ENCODE measurements around the gene PFKFB3. TPM values are rescaled to one million over a fixed set of nuclear protein-coding genes. Genes with fewer than 3 reads are reported as not detected.

PFKFB3 gene
- total RNA-seq, 1 donor = 19.2 TPM

GRCh38 chr10:6161921-6162320 lies 40.8 kb upstream of the PFKFB3 start:
- Histone ChIP-seq H3K27me3 (ENCODE audit: insufficient read depth, low read length) (no peaks in the 10 kb centered on the region), H3K4me3 (ENCODE audit: insufficient read depth, low read length) (no peak overlapping the region), H3K4me2 (ENCODE audit: insufficient read depth, low read length) (no peak overlapping the region), H2AFZ (ENCODE audit: low read length) (no peak overlapping the region), H3K27ac (ENCODE audit: low read depth, low read length) (no peak overlapping the region), H4K20me1 (ENCODE audit: insufficient read depth, low read length) (peaks cover 3% of the 10 kb centered on the region), H3K4me1 (ENCODE audit: insufficient read depth, low read length) (peaks cover 16% of the 10 kb centered on the region), H3K79me2 (ENCODE audit: insufficient read depth, low read length) (peaks cover 26% of the 10 kb centered on the region), H3K36me3 (ENCODE audit: insufficient read depth, low read length) (peaks cover 5% of the 10 kb centered on the region), H3K9me3 (ENCODE audit: low read depth, low read length) (no peaks in the 10 kb centered on the region)
- DNase-seq (ENCODE audit: insufficient read length, low spot score, missing footprints) = no peak
- TF ChIP-seq, protein P1, sequence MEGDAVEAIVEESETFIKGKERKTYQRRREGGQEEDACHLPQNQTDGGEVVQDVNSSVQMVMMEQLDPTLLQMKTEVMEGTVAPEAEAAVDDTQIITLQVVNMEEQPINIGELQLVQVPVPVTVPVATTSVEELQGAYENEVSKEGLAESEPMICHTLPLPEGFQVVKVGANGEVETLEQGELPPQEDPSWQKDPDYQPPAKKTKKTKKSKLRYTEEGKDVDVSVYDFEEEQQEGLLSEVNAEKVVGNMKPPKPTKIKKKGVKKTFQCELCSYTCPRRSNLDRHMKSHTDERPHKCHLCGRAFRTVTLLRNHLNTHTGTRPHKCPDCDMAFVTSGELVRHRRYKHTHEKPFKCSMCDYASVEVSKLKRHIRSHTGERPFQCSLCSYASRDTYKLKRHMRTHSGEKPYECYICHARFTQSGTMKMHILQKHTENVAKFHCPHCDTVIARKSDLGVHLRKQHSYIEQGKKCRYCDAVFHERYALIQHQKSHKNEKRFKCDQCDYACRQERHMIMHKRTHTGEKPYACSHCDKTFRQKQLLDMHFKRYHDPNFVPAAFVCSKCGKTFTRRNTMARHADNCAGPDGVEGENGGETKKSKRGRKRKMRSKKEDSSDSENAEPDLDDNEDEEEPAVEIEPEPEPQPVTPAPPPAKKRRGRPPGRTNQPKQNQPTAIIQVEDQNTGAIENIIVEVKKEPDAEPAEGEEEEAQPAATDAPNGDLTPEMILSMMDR (IDR thresholded peaks at IDR 0.05; ENCODE audit: extremely low read depth, low read depth, low read length) = no peak

DNA sequence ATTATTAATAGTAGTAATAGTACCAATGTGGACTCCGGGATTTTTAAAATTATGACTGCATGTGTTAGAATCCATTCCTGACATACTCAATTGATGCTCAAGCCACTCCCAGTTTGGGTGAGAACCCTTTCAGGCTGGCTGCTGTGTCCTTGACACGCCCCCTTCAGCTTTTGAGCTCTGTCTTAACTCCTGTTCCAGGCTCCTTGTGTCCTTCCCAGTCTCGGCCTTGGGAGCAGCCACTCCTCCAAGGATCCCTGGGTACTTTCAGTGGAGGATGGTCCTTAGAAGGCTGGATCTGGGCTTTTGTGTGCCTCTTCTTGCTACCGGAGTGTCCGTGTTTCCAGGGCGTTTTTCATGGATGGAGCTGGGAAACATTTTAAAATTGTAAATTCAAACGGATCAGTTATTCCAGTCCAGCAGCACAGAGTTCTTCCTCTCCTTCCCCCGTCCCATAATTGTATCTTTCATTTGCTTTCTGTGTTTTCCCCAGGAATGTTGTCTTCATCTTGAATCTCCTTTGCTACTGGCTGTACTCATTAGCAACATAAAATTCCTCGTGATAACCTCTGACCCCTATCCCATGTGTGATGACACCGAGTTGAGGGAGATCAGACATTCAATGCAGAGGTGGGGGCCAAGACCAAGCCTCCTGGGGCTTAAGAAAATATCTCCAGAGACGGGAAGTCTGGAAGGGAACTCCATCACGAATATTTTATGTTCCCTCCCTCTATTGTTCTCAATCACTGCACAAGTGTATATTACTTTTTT lies 40.0 kb upstream of the PFKFB3 start:
- TF ChIP-seq, protein P1 (IDR thresholded peaks at IDR 0.05; ENCODE audit: extremely low read depth, low read depth, low read length) = no peak
- Histone ChIP-seq H3K27ac (ENCODE audit: low read depth, low read length) (peak overlapping the region; percentile 37), H4K20me1 (ENCODE audit: insufficient read depth, low read length) (peaks cover 7% of the 10 kb centered on the region), H3K4me2 (ENCODE audit: insufficient read depth, low read length) (peak overlapping the region; percentile 90), H3K4me3 (ENCODE audit: insufficient read depth, low read length) (peak overlapping the region; percentile 83), H3K4me1 (ENCODE audit: insufficient read depth, low read length) (peaks cover 16% of the 10 kb centered on the region), H3K36me3 (ENCODE audit: insufficient read depth, low read length) (peaks cover 5% of the 10 kb centered on the region), H2AFZ (ENCODE audit: low read length) (peak overlapping the region; percentile 89), H3K79me2 (ENCODE audit: insufficient read depth, low read length) (peaks cover 34% of the 10 kb centered on the region), H3K27me3 (ENCODE audit: insufficient read depth, low read length) (no peaks in the 10 kb centered on the region), H3K9me3 (ENCODE audit: low read depth, low read length) (no peaks in the 10 kb centered on the region)
- no peak for DNase-seq (ENCODE audit: insufficient read length, low spot score, missing footprints)

DNA sequence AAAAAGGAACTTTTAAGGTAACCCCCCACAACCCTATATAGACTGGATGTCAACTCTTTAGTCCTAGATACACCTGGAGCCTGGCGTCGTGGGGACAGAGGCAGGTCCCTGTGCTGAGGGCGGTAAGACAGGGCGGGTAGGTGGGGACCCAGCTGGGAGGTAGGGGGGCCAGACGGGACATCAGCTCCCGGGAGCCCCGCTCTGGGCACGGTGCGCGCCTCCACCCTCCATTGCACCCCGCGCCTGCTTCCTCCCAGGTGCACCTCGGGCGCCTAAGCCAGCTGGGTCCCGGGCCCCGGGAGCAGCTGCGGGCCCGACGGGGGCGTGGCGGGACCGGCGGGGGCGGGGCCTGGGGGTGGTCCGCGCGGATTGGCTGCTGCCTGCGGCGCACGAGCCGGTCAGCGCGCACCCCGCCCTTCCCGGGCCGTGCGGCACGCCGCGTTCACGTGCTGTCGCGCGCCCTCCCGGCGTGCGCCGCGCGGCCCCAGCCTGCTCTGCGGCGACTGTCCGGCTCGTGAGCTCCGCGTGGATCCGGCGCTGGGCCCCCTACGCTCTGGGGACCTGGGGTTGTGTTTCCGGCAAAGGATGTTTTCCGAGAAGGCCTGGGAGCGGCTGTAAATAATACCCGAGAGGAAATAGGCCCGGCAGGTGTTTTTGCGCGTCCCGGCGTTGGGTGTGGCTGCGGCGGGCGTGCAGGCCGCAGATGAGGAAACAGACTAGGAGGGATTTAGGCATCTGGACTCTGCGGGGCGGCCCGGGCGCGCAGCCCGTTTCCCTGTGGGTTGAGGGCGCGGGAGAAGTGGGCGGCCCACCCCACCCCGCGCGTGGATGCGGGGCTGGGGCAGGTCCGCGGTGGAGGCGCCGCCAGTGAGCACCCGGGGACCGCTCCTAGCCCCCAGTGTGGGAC lies 39.1 kb upstream of the PFKFB3 start:
- Histone ChIP-seq H3K27ac (ENCODE audit: low read depth, low read length) (peak overlapping the region; percentile 72), H3K4me1 (ENCODE audit: insufficient read depth, low read length) (peaks cover 16% of the 10 kb centered on the region), H3K36me3 (ENCODE audit: insufficient read depth, low read length) (peaks cover 5% of the 10 kb centered on the region), H4K20me1 (ENCODE audit: insufficient read depth, low read length) (peaks cover 15% of the 10 kb centered on the region), H3K4me3 (ENCODE audit: insufficient read depth, low read length) (peak overlapping the region; percentile 83), H3K27me3 (ENCODE audit: insufficient read depth, low read length) (no peaks in the 10 kb centered on the region), H3K9me3 (ENCODE audit: low read depth, low read length) (no peaks in the 10 kb centered on the region), H3K4me2 (ENCODE audit: insufficient read depth, low read length) (peak overlapping the region; percentile 90), H3K79me2 (ENCODE audit: insufficient read depth, low read length) (peaks cover 43% of the 10 kb centered on the region), H2AFZ (ENCODE audit: low read length) (peak overlapping the region; percentile 89)
- peak; percentile 99 for DNase-seq (ENCODE audit: insufficient read length, low spot score, missing footprints)
- TF ChIP-seq, protein P1 (IDR thresholded peaks at IDR 0.05; ENCODE audit: extremely low read depth, low read depth, low read length) = no peak

Data from osteoblast (primary cell).